Activated CD8-positive, alpha-beta memory T cell treated with anti-CD3 and anti-CD28 coated beads for 4 hours (primary cell): ENCODE measurements around the gene C6orf89.

ENCODE experiments used
- DNase-seq, 2 donors: peaks; one replicate each; pipeline ENCODE4 v3.0.0-alpha.2; 2020; ENCODE audit warnings: low read depth in 2 of 2

C6orf89 gene

GRCh38 chr6:36852481-36853147, 33.1 kb upstream of the C6orf89 start:
- DNase-seq, result no peak

- no peak for DNase-seq
Measured at GRCh38 chr6:36853325-36853724, 32.4 kb upstream of the C6orf89 start.

GRCh38 chr6:36855750-36856149, 30.0 kb upstream of the C6orf89 start:
- DNase-seq, result no peak

DNA sequence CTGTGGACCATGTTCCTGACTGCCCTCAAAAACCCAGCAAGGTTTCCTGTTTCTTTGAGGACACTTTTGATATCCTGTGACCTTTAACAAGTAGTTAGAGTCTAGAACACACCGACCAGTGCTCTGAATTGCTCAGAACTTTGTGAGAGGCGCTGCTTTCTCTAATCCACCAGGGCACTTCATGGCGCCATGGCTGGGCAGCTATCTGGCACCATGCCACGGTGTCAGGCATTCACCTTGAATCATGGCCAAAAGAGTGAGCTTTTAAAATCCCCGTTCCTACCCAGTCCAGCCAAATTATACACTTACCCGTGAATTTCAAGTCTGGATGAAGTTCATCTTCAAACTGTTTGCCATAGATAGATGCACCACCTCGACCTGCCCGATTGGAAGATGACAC, 29.5 kb upstream of the C6orf89 start:
- no peak for DNase-seq

DNA sequence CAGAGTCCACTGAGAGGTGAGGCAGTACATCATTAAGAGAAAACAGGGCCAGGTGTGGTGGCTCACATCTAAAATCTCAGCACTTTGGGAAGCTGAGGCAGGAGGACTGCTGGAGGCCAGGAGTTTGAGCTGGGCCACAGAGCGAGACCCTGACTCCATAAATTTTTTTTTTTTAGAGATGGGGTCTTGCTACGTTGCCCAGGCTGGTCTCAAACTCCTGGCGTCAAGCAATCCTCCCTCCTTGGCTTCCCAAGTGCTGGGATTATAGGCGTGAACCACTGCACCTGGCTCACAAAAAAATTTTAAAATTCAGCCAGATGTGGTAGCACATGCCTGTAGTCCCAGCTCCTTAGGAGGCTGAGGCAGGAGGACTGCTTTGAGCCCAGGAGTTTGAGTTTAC, 28.4 kb upstream of the C6orf89 start:
- DNase-seq, result no peak

- no peak for DNase-seq
Measured at GRCh38 chr6:36858407-36858981, 27.3 kb upstream of the C6orf89 start.

DNA sequence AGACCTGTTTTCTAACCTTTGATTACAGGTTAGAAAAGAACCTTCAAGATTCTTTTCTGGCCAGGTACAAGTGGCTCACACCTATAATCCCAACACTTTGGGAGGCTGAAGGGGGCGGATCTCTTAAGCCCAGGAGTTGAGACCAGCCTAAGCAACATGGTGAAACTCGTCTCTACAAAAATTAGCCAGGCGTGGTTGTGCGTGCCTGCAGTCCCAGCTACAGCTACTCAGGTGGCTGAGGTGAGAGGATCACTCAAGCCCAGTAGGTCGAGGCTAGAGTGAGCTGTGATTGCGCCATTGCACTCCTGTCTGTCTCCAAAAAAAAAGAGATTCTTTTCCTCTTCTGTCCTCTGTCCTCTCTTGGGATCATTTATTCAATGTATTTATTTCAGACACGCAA, 25.6 kb upstream of the C6orf89 start:
- no peak for DNase-seq

- DNase-seq, result no peak
Measured at GRCh38 chr6:36862164-36862847, 23.4 kb upstream of the C6orf89 start.

GRCh38 chr6:36862848-36863382, 22.8 kb upstream of the C6orf89 start:
- DNase-seq, result no peak

- no peak for DNase-seq
Measured at GRCh38 chr6:36863670-36864540, 21.8 kb upstream of the C6orf89 start.

DNA sequence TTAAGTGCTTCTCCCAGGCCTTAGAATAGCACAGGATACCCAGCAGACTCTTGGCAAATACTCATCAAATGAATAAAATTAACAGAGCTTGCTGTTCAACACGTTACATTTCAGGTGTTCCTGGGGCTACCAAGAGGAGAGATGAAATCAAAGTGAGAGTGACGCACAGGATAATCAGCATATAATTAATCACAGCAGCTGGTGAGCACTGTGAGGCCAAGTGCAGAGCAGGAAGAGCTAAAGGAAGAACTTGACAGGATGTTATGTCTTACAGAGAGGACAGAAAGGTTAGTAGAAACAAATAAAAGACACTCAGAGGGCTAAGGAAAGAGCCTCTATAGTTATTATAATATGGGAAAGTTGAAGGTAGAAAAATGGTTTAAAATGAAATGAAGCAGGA, 19.9 kb upstream of the C6orf89 start:
- DNase-seq, result no peak

DNA sequence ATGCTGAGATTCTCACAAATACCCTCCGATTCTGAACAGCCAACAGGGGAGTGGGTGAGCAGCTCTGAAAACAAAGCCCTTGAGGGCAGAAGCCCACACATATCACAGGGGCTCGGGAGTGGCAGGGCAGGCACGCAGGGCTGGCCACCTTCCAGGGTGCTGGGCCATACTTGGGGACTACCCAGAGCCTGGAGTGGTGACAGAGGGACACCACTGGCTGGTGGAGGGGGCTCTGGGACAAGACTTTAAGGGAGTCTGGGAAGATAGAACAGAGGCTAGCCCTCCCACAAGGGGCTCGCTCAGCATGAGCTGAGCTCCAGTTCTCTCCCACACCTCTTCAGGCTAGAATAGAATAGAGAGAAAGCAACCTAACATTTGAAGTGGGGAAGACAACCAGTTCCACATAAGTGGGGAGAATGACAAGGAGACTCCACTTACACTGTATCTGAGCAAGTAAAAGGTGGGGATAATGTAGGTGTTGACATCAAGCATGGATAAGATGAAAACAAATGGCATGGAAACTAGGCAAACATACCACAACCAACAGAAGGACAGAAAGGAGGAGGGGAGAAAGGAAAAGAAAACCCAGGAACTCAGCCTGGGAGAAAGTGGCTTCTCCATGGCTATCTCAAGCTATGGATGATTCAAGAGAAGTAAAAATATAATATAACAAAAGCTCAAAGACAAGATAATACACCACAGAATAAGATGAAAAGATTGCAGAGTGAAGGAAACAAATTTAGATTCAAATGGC, 18.1 kb upstream of the C6orf89 start:
- no peak for DNase-seq

DNA sequence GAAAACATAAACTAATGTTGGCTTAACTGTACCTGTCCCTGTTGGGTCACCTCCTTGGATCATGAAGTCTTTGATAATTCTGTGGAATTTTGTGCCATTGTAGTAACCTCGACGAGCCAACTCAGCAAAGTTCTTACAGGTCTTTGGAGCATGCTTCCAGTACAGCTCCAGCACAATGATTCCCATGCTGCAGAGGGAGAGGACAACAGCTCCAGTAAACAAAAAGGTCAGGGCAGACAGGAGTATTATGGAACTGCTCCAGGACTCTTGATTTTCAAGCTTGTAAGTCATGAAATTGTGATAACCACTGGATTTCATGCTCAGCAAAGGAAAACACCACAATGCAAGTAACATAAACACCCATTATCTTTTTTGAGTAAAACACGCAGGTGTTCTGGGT, 14.1 kb upstream of the C6orf89 start:
- no peak for DNase-seq

- no peak for DNase-seq
Measured at GRCh38 chr6:36873115-36873514, 12.6 kb upstream of the C6orf89 start.

DNA sequence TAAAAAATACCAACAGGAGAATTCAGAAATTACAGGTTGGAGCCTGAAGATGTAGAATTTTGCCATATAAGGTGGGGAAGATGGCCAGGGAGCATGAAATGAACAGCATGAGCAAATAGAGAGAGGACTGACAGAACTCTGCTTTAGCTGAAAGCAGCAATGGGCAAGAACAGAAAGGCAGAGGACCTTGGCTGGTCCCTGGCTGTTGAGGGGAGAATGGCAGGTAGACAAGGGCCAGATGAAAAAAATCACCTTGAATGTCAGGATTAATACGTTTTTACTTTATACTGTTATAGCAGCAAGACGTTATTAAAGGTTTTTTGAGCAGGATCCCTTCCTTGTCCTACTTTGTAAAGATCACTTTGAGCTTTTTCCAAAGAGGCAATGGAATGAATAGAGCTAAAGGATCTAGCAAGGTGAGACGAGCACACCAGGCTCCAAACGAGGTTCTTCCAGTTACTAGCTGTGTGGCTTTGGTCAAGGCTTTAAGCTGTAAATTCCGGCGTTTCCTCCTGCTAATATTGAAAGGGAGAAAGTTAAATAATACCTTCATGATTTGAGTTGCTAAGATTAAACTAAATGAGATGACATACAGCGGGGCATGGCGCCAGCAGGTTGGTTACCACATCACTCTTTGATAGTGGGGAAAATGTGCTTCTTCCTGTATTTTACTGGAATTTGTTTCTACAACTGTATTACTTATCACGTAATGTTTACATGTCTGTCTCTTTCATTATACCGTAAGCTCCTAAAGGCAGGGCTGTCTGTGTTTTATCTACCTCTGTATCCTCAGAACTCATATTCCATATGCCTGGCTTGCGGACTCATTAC, 11.9 kb upstream of the C6orf89 start:
- DNase-seq, result no peak

DNA sequence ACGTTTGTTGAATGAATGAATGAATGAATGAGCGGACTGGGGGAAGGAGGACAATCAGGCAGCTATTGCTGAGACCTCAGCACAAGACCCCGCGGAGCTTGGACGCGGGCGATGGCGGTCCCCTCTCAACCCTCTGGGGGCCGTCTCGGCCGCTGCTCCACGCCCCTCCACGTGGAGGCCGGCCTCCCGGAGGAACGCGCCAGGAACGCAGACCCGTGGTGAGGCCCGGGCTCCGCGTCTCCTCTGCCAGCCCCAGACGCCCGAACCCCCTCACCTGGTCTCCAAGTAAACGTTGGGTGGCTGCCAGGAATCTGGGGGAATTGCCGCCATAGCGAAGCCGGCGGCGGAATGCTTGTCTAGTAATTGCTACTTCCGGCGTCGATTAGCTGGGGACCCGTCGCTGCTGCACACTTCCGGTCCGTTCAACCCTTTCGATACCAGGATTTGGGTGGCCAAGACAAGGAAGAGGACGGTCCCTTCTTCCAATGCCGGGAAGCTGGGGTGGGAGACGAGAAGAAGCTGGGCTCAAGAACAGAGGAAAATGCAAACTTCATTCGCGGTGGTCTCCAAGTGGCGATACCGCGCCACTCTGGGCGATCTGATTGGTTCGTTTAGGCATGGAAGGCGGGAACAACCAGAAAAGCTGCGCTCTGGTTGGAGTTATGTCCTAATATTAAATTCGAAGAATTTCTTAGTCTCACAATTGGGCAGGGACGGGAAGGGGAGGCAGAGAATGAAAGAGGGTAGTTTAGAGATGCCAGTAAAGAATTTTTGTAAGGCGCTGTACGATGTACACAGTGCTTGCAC, 11.1 kb upstream of the C6orf89 start, which contains the start of gene PPIL1:
Gene PPIL1 (minus strand): TSS at position 361 of the 807 bp plus-strand sequence. CDS start 31 bp downstream, at position 330.
- DNase-seq, result peak; percentile 64 to 69

- no peak for DNase-seq
Measured at GRCh38 chr6:36875250-36875633, 10.5 kb upstream of the C6orf89 start.

GRCh38 chr6:36884610-36885009, 1.1 kb upstream of the C6orf89 start:
- DNase-seq, result no peak

DNA sequence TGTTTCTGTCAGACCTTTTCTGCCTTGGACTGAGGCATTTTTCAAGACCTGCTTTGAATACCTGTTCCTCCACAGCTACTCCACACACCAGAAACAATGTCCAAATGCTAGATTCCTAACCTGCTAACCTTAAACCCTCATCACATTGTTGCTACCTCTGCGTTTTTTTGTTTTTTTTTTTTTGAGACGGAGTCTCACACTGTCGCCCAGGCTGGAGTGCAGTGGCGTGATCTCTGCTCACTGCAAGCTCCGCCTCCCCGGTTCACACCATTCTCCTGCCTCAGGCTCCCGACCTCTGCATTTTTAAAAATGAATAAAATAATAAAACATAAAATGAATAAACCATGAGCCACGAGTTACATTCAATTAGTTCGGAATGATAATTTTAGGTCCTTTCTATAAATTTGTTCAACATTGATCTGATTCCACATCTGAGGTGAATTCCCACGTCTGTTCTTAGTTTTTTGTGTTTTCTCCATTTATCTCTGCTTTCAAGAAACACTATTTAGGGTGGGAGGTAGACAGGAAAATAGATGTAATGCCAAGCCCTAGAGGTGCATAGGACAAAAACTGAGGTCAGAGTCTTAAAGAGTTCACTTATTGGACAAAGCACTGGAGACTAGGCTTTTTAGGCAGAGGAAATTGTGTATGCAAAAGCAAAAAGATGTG, 1.3 kb downstream of the C6orf89 start:
- DNase-seq, result no peak
